CD4-positive, alpha-beta T cell (primary cell): ENCODE measurements around the gene MC3R. TPM values are rescaled to one million over a fixed set of nuclear protein-coding genes. Genes with fewer than 3 reads are reported as not detected.

Source experiments
- ATAC-seq: fragments of 200-7000 bp; cut with Tn5 transposase; one replicate; pipeline ENCODE4 v1.10.0; 2022; ENCODE audit warnings: mild to moderate bottlenecking; ENCODE audit not compliant: poor library complexity
- CTCF ChIA-PET: fragments of 350-600 bp; sonication (Branson Sonifier 250); formaldehyde crosslinking; loops from one replicate; lab custom pipeline; 2021; ENCODE audit warnings: antibody characterized with exemption, inconsistent platforms; lab: Charles Lee
- POLR2A ChIA-PET: fragments of 350-600 bp; sonication (Branson Sonifier 250); formaldehyde crosslinking; loops from one replicate; lab custom pipeline; 2021; ENCODE audit warnings: antibody characterized with exemption, inconsistent platforms; lab: Charles Lee
- DNase-seq, 14 experiments: peaks; one replicate each; pipeline ENCODE4 v3.0.0-alpha.2; 2013 to 2020; ENCODE audit warnings: mixed read lengths in 2 of 14
- H3K27ac ChIP-seq, 2 donors: one replicate each; pipeline versions ENCODE4 v1.5.1 to v1.7.0; 2013; ENCODE audit warnings: low read length in 2 of 2, low read depth in 1 of 2, mild to moderate bottlenecking in 1 of 2
- H3K27me3 ChIP-seq, 2 experiments: 1 replicate in 1 of 2; 2 replicates in 1 of 2; pipeline versions ENCODE4 v1.6.1 to v1.7.0; 2013; ENCODE audit warnings: low read length in 2 of 2, control low read depth in 1 of 2, mild to moderate bottlenecking in 1 of 2, moderate library complexity in 1 of 2; ENCODE audit not compliant: insufficient read depth in 2 of 2, control insufficient read depth in 1 of 2
- H3K36me3 ChIP-seq: one replicate; pipeline ENCODE4 v1.6.1; 2013; ENCODE audit warnings: low read length, control low read depth; ENCODE audit not compliant: insufficient read depth
- H3K4me1 ChIP-seq: one replicate; pipeline ENCODE4 v1.6.1; 2013; ENCODE audit warnings: low read length, control low read depth; ENCODE audit not compliant: insufficient read depth
- H3K4me3 ChIP-seq: one replicate; pipeline ENCODE4 v1.5.1; 2013; ENCODE audit warnings: mild to moderate bottlenecking, low read length, moderate library complexity
- H3K9me3 ChIP-seq, 2 experiments: 1 replicate in 1 of 2; 2 replicates in 1 of 2; pipeline versions ENCODE4 v1.6.1 to v1.7.0; 2013; ENCODE audit warnings: low read length in 2 of 2, mild to moderate bottlenecking in 2 of 2, control low read depth in 1 of 2, moderate library complexity in 1 of 2; ENCODE audit not compliant: control insufficient read depth in 1 of 2, insufficient read depth in 1 of 2
- H3K27ac Mint-ChIP-seq: one replicate; pipeline ENCODE4 v1.8.0; 2020; ENCODE audit warnings: mixed read lengths
- H3K27me3 Mint-ChIP-seq: one replicate; pipeline ENCODE4 v1.8.0; 2021; ENCODE audit warnings: mixed read lengths
- H3K36me3 Mint-ChIP-seq: one replicate; pipeline ENCODE4 v1.8.0; 2021; ENCODE audit warnings: low read depth, mixed read lengths
- H3K4me1 Mint-ChIP-seq: one replicate; pipeline ENCODE4 v1.8.0; 2021; ENCODE audit warnings: low read depth, mixed read lengths
- H3K4me3 Mint-ChIP-seq: one replicate; pipeline ENCODE4 v1.8.0; 2020; ENCODE audit warnings: mild to moderate bottlenecking, mixed read lengths
- H3K9me3 Mint-ChIP-seq: one replicate; pipeline ENCODE4 v1.8.0; 2020; ENCODE audit warnings: mixed read lengths
- intact Hi-C, 2 experiments: fragments of 100-400 bp; cut with DNase I in 1 of 2; cut with micrococcal nuclease in 1 of 2; formaldehyde crosslinking; loops; one replicate each; pipeline versions ENCODE4 v1.15.1 to v1.9.0; 2023 to 2025; cut with DNase I, micrococcal nuclease
- total RNA-seq, 174 experiments: library from RNA in 2 of 174; stranded (reverse) in 2 of 174; gene quantifications; one replicate each; pipeline ENCODE4 v1.2.3 and lab custom pipeline; 2021 to 2026
- TF ChIP-seq, protein P1 (sequence below): fragments of 200-600 bp; IDR thresholded peaks from one replicate; pipeline ENCODE4 v1.8.0; 2022; ENCODE audit warnings: antibody characterized with exemption, mild to moderate bottlenecking

MC3R gene
- total RNA-seq, 2 experiments from 2014 or later = not detected

DNA sequence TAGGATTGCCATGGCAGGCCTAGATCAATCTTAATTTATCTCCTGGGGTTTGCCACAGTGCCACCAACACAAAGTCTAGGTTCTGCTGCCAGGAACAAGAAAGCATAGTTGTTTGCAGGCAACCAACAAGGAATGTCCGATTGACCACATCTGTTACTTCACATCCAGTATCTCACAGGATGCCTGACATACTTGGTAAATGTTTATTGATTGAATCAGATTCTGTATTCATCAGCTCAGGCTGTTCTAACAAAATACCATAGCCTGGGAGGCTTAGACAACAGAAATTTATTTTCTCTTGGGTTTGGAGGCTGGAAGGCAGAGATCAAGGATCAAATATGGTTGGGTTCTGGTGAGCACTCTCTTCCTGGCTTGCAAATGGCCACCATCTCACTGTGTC is 26.3 kb upstream of the MC3R start:
- DNase-seq = no peak
- CTCF ChIA-PET = no interaction called here
- no peaks in the 10 kb centered on the region for H3K36me3 Mint-ChIP-seq
- no peak overlapping the region for H3K27ac ChIP-seq
- no peak overlapping the region for H3K4me3 Mint-ChIP-seq
- no peaks in the 10 kb centered on the region for H3K27me3 ChIP-seq
- H3K9me3 Mint-ChIP-seq = peaks cover 16% of the 10 kb centered on the region
- H3K4me3 ChIP-seq = no peak overlapping the region
- POLR2A ChIA-PET = no interaction called here
- no peaks in the 10 kb centered on the region for H3K4me1 ChIP-seq
- no peaks in the 10 kb centered on the region for H3K4me1 Mint-ChIP-seq
- intact Hi-C loops = no loop called here
- TF ChIP-seq, protein P1, sequence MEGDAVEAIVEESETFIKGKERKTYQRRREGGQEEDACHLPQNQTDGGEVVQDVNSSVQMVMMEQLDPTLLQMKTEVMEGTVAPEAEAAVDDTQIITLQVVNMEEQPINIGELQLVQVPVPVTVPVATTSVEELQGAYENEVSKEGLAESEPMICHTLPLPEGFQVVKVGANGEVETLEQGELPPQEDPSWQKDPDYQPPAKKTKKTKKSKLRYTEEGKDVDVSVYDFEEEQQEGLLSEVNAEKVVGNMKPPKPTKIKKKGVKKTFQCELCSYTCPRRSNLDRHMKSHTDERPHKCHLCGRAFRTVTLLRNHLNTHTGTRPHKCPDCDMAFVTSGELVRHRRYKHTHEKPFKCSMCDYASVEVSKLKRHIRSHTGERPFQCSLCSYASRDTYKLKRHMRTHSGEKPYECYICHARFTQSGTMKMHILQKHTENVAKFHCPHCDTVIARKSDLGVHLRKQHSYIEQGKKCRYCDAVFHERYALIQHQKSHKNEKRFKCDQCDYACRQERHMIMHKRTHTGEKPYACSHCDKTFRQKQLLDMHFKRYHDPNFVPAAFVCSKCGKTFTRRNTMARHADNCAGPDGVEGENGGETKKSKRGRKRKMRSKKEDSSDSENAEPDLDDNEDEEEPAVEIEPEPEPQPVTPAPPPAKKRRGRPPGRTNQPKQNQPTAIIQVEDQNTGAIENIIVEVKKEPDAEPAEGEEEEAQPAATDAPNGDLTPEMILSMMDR = no peak
- H3K9me3 ChIP-seq = peaks cover 0 to 7% of the 10 kb centered on the region in 2 experiments
- ATAC-seq = no peak
- peaks cover 23% of the 10 kb centered on the region for H3K27me3 Mint-ChIP-seq
- no peak overlapping the region for H3K27ac Mint-ChIP-seq
- H3K36me3 ChIP-seq = no peaks in the 10 kb centered on the region

DNA sequence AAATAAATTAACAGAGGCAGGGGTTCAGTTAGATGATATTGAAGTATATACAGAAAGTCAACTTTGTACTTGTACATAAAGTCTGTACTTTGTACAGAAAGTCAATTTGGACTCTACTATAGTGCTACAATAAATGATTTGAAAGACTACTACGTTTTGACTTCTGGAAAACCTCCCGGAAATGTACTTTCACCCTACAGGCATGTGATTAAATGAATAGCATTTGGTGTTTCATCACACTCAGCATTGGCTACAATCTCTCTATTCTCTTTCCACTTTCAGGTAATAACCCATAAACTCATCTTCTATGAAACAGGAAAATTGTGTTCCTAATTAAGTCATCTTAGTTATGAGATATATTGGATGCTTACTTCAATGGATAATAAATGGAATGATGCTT is 25.6 kb upstream of the MC3R start:
- Mint-ChIP-seq H3K4me3 (no peak overlapping the region), H3K4me1 (no peaks in the 10 kb centered on the region), H3K9me3 (peaks cover 16% of the 10 kb centered on the region), H3K27ac (no peak overlapping the region), H3K27me3 (peaks cover 25% of the 10 kb centered on the region), H3K36me3 (no peaks in the 10 kb centered on the region)
- Histone ChIP-seq H3K27ac (no peak overlapping the region), H3K36me3 (no peaks in the 10 kb centered on the region), H3K4me1 (no peaks in the 10 kb centered on the region), H3K27me3 (peaks cover 0 to under 1% of the 10 kb centered on the region in 2 experiments), H3K4me3 (no peak overlapping the region), H3K9me3 (peaks cover 0 to 7% of the 10 kb centered on the region in 2 experiments)
- no peak for DNase-seq
- POLR2A ChIA-PET = no interaction called here
- intact Hi-C loops = no loop called here
- CTCF ChIA-PET = no interaction called here
- TF ChIP-seq, protein P1 = no peak
- no peak for ATAC-seq

DNA sequence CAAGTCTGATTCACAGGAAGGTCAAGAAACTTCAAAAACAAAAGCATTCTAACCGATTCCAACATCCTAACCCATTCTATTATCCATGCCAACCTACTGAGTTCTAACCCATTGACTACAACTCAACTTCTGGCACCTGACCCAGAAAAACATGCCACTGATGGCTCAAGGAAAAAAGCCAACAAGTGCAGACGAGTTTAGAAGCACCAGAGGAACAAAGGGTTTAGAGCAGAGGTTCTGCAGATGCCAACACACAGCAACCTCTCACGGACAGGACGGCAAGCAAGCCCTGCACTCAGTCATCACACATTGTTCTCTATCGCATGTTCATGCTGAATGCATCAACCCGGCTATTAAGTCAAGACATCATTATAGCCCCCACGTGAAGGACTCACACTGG is 25.2 kb upstream of the MC3R start:
- DNase-seq (no peak), ATAC-seq (no peak)
- Mint-ChIP-seq H3K4me3 (no peak overlapping the region), H3K4me1 (no peaks in the 10 kb centered on the region), H3K36me3 (no peaks in the 10 kb centered on the region), H3K27me3 (peaks cover 29% of the 10 kb centered on the region), H3K9me3 (peaks cover 16% of the 10 kb centered on the region), H3K27ac (no peak overlapping the region)
- H3K4me1 ChIP-seq = no peaks in the 10 kb centered on the region
- H3K36me3 ChIP-seq = no peaks in the 10 kb centered on the region
- peaks cover 0 to 7% of the 10 kb centered on the region in 2 experiments for H3K9me3 ChIP-seq
- ChIA-PET CTCF (no interaction called here), POLR2A (no interaction called here)
- H3K4me3 ChIP-seq = no peak overlapping the region
- H3K27me3 ChIP-seq = peaks cover 0 to 2% of the 10 kb centered on the region in 2 experiments
- TF ChIP-seq, protein P1 = no peak
- no peak overlapping the region for H3K27ac ChIP-seq
- intact Hi-C loops = no loop called here
